ENCODE data around the gene AGFG1.

DNA sequence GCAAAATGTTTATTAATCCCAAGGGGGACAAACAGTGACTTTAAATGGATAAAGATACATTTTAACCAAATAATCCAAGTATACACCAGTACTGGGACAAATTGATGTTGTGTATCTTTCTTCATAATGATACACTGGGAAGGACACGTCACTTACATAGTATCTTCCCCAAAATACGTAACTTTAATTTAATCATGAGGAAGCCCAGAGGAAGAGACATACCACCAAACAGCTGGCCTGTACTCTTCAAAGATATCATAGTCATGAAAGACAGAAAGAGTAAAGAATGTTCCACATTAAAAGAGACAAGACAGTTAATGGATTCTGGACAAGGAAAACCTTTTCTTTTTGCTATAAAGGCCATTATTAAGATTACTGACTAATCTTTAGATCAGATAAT is 37.1 kb downstream of the AGFG1 start:
- TF ChIP-seq, protein P1, sequence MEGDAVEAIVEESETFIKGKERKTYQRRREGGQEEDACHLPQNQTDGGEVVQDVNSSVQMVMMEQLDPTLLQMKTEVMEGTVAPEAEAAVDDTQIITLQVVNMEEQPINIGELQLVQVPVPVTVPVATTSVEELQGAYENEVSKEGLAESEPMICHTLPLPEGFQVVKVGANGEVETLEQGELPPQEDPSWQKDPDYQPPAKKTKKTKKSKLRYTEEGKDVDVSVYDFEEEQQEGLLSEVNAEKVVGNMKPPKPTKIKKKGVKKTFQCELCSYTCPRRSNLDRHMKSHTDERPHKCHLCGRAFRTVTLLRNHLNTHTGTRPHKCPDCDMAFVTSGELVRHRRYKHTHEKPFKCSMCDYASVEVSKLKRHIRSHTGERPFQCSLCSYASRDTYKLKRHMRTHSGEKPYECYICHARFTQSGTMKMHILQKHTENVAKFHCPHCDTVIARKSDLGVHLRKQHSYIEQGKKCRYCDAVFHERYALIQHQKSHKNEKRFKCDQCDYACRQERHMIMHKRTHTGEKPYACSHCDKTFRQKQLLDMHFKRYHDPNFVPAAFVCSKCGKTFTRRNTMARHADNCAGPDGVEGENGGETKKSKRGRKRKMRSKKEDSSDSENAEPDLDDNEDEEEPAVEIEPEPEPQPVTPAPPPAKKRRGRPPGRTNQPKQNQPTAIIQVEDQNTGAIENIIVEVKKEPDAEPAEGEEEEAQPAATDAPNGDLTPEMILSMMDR (IDR thresholded peaks at IDR 0.05), result no peak
- no peak for TF ChIP-seq EZH2 (IDR thresholded peaks at IDR 0.05; ENCODE audit: borderline replicate concordance, insufficient read depth, low read depth, low read length, poor library complexity, severe bottlenecking)

All from B cell (primary cell).